Fibroblast of villous mesenchyme (primary cell): ENCODE measurements around the gene PELI3. TPM values are rescaled to one million over a fixed set of nuclear protein-coding genes. Genes with fewer than 3 reads are reported as not detected.
"Not testable (repeated sequence)": the region's sequence is repeated elsewhere in the genome, so short reads cannot be mapped to it uniquely, and the experiment has no call there.

Experiments
- DNase-seq: peaks from one replicate; pipeline ENCODE4 v3.0.0-alpha.2; 2010; ENCODE audit warnings: low read depth
- H3K4me3 ChIP-seq: 2 replicates; pipeline ENCODE4 v1.5.1; 2011; ENCODE audit warnings: low read depth, mild to moderate bottlenecking, low read length
- CTCF ChIP-seq: IDR thresholded peaks from 2 replicates; pipeline ENCODE4 v1.5.1; 2012; ENCODE audit warnings: low read depth, mild to moderate bottlenecking, low read length; ENCODE audit not compliant: insufficient read depth
- total RNA-seq: library from RNA; depleted of rRNA; stranded (reverse); fragments of >200 nt; gene quantifications from 2 replicates; pipeline ENCODE4 v1.2.3, GENCODE V29; 2012

The PELI3 gene
- total RNA-seq, 1 donor, result 10.8 TPM

- TF ChIP-seq CTCF, result no peak
- no peak for DNase-seq
- H3K4me3 ChIP-seq, result no peak overlapping the region
These were observed 3.8 kb upstream of the PELI3 start for GRCh38 chr11:66462911-66463310.

DNA sequence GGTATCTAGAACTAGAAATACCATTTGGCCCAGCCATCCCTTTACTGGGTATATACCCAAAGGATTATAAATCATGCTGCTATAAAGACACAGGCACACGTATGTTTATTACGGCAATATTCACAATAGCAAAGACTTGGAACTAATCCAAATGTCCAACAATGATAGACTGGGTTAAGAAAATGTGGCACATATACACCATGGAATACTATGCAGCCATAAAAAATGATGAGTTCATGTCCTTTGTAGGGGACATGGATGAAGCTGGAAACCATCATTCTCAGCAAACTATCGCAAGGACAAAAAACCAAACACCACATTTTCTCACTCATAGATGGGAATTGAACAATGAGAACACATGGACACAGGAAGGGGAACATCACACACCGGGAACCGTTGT lies 2.6 kb upstream of the PELI3 start:
- DNase-seq, result not testable (repeated sequence)

GRCh38 chr11:66464916-66465315 lies 1.8 kb upstream of the PELI3 start:
- H3K4me3 ChIP-seq, result no peak overlapping the region
- DNase-seq, result no peak
- no peak for TF ChIP-seq CTCF

More for the DNA sequence above, 2.6 kb upstream of the PELI3 start:
- H3K4me3 ChIP-seq, result not testable (repeated sequence)

GRCh38 chr11:66465373-66466224 lies 1.1 kb upstream of the PELI3 start:
- no peak for TF ChIP-seq CTCF
- H3K4me3 ChIP-seq, result peak overlapping the region; percentile 70

DNA sequence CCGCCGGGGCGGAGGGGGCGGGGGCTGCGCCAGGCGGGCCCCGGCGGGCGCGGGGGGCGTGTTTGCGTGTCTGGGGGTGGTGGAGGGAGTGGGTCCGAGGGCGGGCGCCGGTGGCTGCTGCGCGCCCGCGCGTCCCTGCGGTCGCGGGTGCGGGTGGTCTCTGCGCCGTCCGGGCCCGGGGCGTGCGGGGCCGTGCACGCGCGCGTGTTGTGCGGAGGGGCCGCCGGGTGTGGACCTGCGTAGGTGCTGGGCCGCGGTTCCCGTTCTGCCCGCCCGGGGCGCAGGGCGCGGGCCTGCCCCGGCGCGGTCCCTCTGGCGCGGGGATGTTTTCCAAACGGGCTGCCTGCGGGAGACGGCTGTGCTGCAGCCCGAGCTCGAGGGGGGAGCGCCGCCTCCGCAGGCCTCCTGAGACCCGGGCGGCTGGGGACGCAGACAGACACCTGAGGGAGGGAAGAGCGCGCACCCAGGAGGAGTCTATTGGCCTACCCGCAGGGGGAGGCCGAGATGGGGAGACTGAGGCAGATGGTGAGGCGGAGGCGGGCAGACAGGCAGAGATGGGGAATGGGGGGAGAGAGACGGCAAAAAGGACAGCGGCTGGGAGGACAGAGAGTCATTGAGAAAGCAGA lies 442 bp downstream of the PELI3 start:
- DNase-seq, result peak; percentile 18
- TF ChIP-seq CTCF, result peak; percentile 32
- peak overlapping the region; percentile 70 for H3K4me3 ChIP-seq

More at GRCh38 chr11:66465373-66466224, 1.1 kb upstream of the PELI3 start:
- DNase-seq, result no peak

DNA sequence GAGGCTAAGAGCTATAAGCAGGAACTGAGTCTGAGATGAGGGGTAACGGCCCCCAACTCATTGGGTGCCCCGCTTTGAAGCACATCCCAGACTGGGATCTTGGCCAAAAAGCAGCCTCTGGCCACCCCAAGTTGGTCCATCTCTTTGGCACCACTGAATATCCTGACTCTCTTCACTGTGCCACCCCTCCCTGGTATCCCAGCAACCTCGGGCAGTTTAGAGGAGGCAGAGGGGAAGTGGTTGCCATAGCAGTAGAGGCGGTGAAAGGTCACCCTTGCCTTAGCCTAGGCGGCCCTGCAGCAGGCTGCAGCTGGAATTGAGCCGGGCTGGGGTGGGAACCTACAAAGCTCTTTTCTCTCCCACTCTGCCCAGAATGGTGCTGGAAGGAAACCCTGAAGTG lies 1.1 kb downstream of the PELI3 start:
- TF ChIP-seq CTCF, result no peak
- peak; percentile 10 for DNase-seq
- peak overlapping the region; percentile 70 for H3K4me3 ChIP-seq

DNA sequence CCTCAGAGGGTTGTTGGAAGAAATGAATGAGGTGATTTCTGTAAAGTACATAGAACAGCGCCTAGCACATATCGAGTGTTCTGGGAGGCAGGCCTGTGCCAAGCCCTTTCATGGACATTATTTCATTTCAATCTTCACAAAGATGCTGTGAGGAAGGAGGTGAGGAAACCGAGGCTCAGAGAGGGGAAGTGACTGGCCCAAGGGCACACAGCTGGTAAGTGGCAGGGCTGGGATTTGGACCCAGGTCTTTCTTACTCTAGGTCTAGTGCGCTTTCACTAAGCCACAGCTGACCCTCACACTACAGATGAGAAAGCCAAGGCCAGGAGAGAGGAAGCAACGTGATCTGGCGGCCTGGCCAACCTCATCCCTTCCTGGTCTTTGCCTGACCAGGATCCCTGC lies 2.0 kb downstream of the PELI3 start:
- no peak overlapping the region for H3K4me3 ChIP-seq
- TF ChIP-seq CTCF, result no peak
- DNase-seq, result no peak
